DND-41 (cell line): ENCODE data around the gene PGAM2.
A peak's percentile ranks its signal among the peaks of the same experiment; 100 is the strongest.
"Not testable (repeated sequence)": the region's sequence is repeated elsewhere in the genome, so short reads cannot be mapped to it uniquely, and the experiment has no call there.

Experiments used
- ATAC-seq: fragments of 200-7000 bp; cut with Tn5 transposase; 3 replicates; pipeline ENCODE4 v1.9.1; 2021; ENCODE audit warnings: low read depth; ENCODE audit not compliant: insufficient read depth
- DNase-seq: peaks from one replicate; pipeline ENCODE4 v3.0.0-alpha.2; 2020
- H2AFZ ChIP-seq: 2 replicates; pipeline ENCODE4 v1.6.0; 2012; ENCODE audit warnings: low read depth, low read length
- H3K27ac ChIP-seq: 2 replicates; pipeline ENCODE4 v1.5.1; 2012; ENCODE audit warnings: low read length, inconsistent platforms
- H3K27me3 ChIP-seq: fragments of 200-600 bp; sonication (generic); 2 replicates; pipeline ENCODE4 v1.6.0; 2012; ENCODE audit warnings: low read length, mild to moderate bottlenecking, inconsistent platforms; ENCODE audit not compliant: insufficient read depth, poor library complexity
- H3K36me3 ChIP-seq: 2 replicates; pipeline ENCODE4 v1.5.1; 2012; ENCODE audit warnings: low read length, inconsistent platforms; ENCODE audit not compliant: insufficient read depth
- H3K4me1 ChIP-seq: 2 replicates; pipeline ENCODE4 v1.5.1; 2012; ENCODE audit warnings: mild to moderate bottlenecking, low read length; ENCODE audit not compliant: insufficient read depth
- H3K4me2 ChIP-seq: 2 replicates; pipeline ENCODE4 v1.6.0; 2012; ENCODE audit warnings: mild to moderate bottlenecking, moderate library complexity, low read length, inconsistent platforms; ENCODE audit not compliant: insufficient read depth
- H3K4me3 ChIP-seq, 2 experiments: fragments of 200-600 bp in 1 of 2; shearing (Covaris generic) in 1 of 2; 2 replicates each; pipeline ENCODE4 v1.5.1; 2012 to 2016; ENCODE audit warnings: inconsistent platforms in 2 of 2, low read length in 2 of 2, mild to moderate bottlenecking in 2 of 2, low read depth in 1 of 2, moderate library complexity in 1 of 2
- H3K79me2 ChIP-seq: 2 replicates; pipeline ENCODE4 v1.6.0; 2012; ENCODE audit warnings: low read length, inconsistent platforms; ENCODE audit not compliant: insufficient read depth
- H3K9ac ChIP-seq: 2 replicates; pipeline ENCODE4 v1.6.0; 2012; ENCODE audit warnings: low read depth, mild to moderate bottlenecking, inconsistent platforms, low read length, moderate library complexity
- H3K9me3 ChIP-seq: 2 replicates; pipeline ENCODE4 v1.5.1; 2012; ENCODE audit warnings: low read length, moderate library complexity, mild to moderate bottlenecking, inconsistent platforms; ENCODE audit not compliant: insufficient read depth, severe bottlenecking
- H4K20me1 ChIP-seq: 2 replicates; pipeline ENCODE4 v1.6.0; 2012; ENCODE audit warnings: low read length; ENCODE audit not compliant: insufficient read depth

The PGAM2 gene

GRCh38 chr7:44036364-44036763 lies 29.0 kb downstream of the PGAM2 start:
- not testable (repeated sequence) for H3K9ac ChIP-seq, H2AFZ ChIP-seq, H3K36me3 ChIP-seq, H3K4me2 ChIP-seq, H3K27me3 ChIP-seq, H3K79me2 ChIP-seq, H4K20me1 ChIP-seq, H3K27ac ChIP-seq, H3K9me3 ChIP-seq, H3K4me3 ChIP-seq, H3K4me1 ChIP-seq
- ATAC-seq = peak; percentile 57
- peak; percentile 36 for DNase-seq

DNA sequence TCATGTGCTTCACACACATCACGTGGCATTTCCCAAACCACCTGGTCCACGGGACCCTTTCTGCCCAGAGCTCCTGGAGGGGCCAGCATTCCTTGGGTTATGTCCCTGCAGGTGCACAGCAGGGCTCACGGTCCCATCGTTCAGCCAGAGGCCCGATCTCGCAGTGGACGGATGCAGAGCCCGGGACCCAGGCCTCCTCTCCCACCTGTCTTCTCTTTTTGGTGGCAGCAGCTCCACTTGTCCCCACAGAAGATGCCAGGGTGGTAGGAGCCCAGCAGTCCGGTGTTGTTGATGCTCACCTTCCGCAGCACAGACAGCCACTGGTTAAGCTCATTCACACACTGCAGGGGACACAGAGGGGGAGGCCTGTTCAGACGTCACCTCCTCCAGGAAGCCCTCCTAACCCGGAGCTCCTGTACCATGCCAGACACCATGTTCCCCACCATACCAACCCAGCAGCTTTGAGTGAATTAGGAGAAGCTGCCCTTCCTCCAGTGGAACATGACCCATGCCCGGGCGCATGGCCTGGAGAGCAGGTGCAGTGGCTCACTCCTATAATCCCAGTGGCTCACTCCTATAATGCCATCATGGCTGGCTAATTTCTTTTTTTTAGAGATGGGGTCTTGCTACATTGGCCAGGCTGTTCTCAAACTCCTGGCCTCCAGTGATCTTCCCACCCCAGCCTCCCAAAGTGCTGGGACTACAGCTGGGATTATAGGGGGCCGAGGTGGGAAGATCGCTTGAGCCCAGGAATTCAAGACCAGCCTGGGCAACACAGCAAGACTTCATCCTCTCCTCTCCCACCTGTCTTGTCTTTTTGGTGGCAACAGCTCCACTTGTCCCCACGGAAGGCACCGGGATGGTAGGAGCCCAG lies 31.2 kb downstream of the PGAM2 start:
- H3K36me3 ChIP-seq, ATAC-seq, H3K4me1 ChIP-seq, H4K20me1 ChIP-seq, H2AFZ ChIP-seq, H3K27me3 ChIP-seq, H3K9ac ChIP-seq, H3K27ac ChIP-seq, H3K4me3 ChIP-seq, H3K9me3 ChIP-seq, H3K79me2 ChIP-seq, H3K4me2 ChIP-seq, DNase-seq: not testable (repeated sequence)

GRCh38 chr7:44032031-44032430 lies 33.3 kb downstream of the PGAM2 start:
- not testable (repeated sequence) for H3K79me2 ChIP-seq, ATAC-seq, H3K27me3 ChIP-seq

GRCh38 chr7:44031319-44031718 lies 34.0 kb downstream of the PGAM2 start:
- H3K9ac ChIP-seq, H3K9me3 ChIP-seq, H3K4me2 ChIP-seq, H3K4me3 ChIP-seq, H3K27me3 ChIP-seq, ATAC-seq, H3K79me2 ChIP-seq, H2AFZ ChIP-seq, DNase-seq, H3K4me1 ChIP-seq, H3K27ac ChIP-seq, H4K20me1 ChIP-seq, H3K36me3 ChIP-seq: not testable (repeated sequence)

More at GRCh38 chr7:44032031-44032430, 33.3 kb downstream of the PGAM2 start:
- H3K36me3 ChIP-seq, DNase-seq, H3K4me1 ChIP-seq, H2AFZ ChIP-seq, H4K20me1 ChIP-seq, H3K9ac ChIP-seq, H3K27ac ChIP-seq, H3K4me3 ChIP-seq, H3K9me3 ChIP-seq, H3K4me2 ChIP-seq: not testable (repeated sequence)

DNA sequence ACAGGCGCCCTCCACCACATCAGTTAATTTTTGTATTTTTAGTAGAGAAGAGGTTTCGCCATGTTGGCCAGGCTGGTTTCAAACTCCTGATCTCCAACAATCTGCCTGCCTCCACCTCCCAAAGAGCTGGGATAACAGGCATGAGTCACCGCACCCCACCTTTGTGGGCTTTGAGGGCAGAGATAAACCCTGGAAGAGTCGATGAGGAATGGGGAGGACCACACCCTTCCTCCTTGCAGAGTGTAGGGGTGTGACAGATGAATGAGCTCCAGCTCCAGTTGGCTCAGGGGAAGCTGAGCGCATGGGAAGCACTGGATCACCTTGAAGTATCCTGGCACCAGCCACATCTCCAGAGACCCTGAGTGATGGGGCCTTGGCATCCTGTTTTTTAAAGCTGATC lies 35.3 kb downstream of the PGAM2 start:
- not testable (repeated sequence) for H3K79me2 ChIP-seq, H3K36me3 ChIP-seq, H4K20me1 ChIP-seq, H3K27ac ChIP-seq, H3K9ac ChIP-seq, H3K4me2 ChIP-seq, H3K9me3 ChIP-seq, H3K4me3 ChIP-seq, DNase-seq, H2AFZ ChIP-seq, H3K4me1 ChIP-seq, H3K27me3 ChIP-seq
- ATAC-seq = 0 out of 3 replicates have a peak, but pooled peaks have one; percentile 20

DNA sequence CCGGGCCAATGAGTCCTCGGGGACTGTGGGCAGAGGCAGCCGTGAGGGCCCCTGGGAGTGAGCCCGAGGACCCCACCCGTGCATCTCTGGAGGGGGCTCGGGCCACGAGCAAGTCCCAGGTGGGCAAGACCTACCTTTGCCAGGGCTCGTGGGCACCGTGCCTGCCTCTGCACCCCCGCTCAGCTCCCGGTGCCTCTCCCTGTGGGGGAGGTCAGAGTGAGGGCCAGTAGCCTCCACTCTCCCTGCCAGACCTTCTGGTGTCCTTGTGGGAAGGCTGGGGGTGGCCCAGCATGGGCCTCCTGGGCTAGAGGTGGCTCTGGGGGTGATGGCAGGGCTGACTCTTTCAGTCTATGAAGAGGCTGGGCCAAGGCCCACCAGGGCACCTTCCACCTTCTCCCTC lies 35.9 kb downstream of the PGAM2 start:
- H3K4me3 ChIP-seq, ATAC-seq, DNase-seq: not testable (repeated sequence)

GRCh38 chr7:44022796-44023467 lies 42.4 kb downstream of the PGAM2 start:
- not testable (repeated sequence) for ATAC-seq, H3K4me3 ChIP-seq

More for the DNA sequence above, 35.9 kb downstream of the PGAM2 start:
- H4K20me1 ChIP-seq, H3K4me1 ChIP-seq, H2AFZ ChIP-seq, H3K27me3 ChIP-seq, H3K27ac ChIP-seq, H3K9me3 ChIP-seq, H3K36me3 ChIP-seq, H3K79me2 ChIP-seq, H3K4me2 ChIP-seq, H3K9ac ChIP-seq: not testable (repeated sequence)

DNA sequence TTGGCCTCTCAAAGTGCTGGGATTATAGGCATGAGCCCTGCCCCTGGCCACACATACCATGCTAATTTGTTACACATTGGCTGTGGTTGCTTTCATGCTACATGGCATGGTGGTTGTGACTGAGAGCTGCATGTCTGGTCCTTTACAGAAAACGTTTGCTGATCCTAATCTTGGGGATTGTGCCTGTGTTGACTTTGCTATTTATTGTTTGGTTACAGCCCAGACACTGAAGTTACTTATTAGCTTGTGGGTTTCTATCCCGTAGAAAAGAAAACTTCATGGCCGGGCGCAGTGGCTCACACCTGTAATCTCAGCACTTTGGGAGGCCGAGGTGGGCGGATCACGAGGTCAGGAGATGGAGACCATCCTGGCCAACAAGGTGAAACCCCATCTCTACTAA lies 43.3 kb downstream of the PGAM2 start:
- not testable (repeated sequence) for DNase-seq, H4K20me1 ChIP-seq, H3K36me3 ChIP-seq, H3K27ac ChIP-seq, H3K4me2 ChIP-seq, H2AFZ ChIP-seq, H3K9me3 ChIP-seq, H3K4me3 ChIP-seq, H3K9ac ChIP-seq, ATAC-seq, H3K27me3 ChIP-seq
- Histone ChIP-seq H3K4me1 (peaks cover 23% of the 10 kb centered on the region), H3K79me2 (peaks cover 14% of the 10 kb centered on the region)

More at GRCh38 chr7:44022796-44023467, 42.4 kb downstream of the PGAM2 start:
- H3K9me3 ChIP-seq, H3K27ac ChIP-seq, H2AFZ ChIP-seq, H3K9ac ChIP-seq, H4K20me1 ChIP-seq, DNase-seq, H3K27me3 ChIP-seq, H3K36me3 ChIP-seq, H3K4me2 ChIP-seq, H3K79me2 ChIP-seq: not testable (repeated sequence)
- H3K4me1 ChIP-seq = peaks cover 19% of the 10 kb centered on the region
